ENCODE results near the gene FAF2. TPM values are rescaled to one million over a fixed set of nuclear protein-coding genes. Genes with fewer than 3 reads are reported as not detected.
"Not testable (repeated sequence)": the region's sequence is repeated elsewhere in the genome, so short reads cannot be mapped to it uniquely, and the experiment has no call there.

The FAF2 gene
- total RNA-seq, 2 donors from 2014 or later = 15.3 to 23.3 TPM

GRCh38 chr5:176548967-176549444, 100.8 kb downstream of the FAF2 start, which contains the start of gene CDHR2:
Gene CDHR2 (plus strand): TSS chr5:176549342. CDS start chr5:176565353, 16,011 bp downstream.
- ATAC-seq = no peak
- no peak for DNase-seq
- intact Hi-C loops (cut with DNase I) = no loop called here

GRCh38 chr5:176549871-176550270, 101.7 kb downstream of the FAF2 start:
- ATAC-seq (no peak), DNase-seq (no peak)
- intact Hi-C loops (cut with DNase I) = no loop called here

GRCh38 chr5:176550275-176550831, 102.2 kb downstream of the FAF2 start:
- DNase-seq (no peak), ATAC-seq (no peak)
- intact Hi-C loops (cut with DNase I) = no loop called here

- ATAC-seq; intact Hi-C loops (cut with DNase I); DNase-seq: not testable (repeated sequence)
These were observed 102.8 kb downstream of the FAF2 start for GRCh38 chr5:176550937-176551336.

- no peak for DNase-seq
- intact Hi-C loops (cut with DNase I) = no loop called here
These were observed 104.2 kb downstream of the FAF2 start for GRCh38 chr5:176552332-176552869.

GRCh38 chr5:176553260-176554085, 105.3 kb downstream of the FAF2 start:
- ATAC-seq = peak in 1 of 2 donors; percentile 19
- no peak for DNase-seq
- intact Hi-C loops (cut with DNase I) = no loop called here

More at GRCh38 chr5:176552332-176552869, 104.2 kb downstream of the FAF2 start:
- ATAC-seq = no peak

GRCh38 chr5:176557846-176558245, 109.7 kb downstream of the FAF2 start:
- no peak for DNase-seq
- ATAC-seq = no peak
- intact Hi-C loops (cut with DNase I) = no loop called here

Other genes with a start within 250 kb of the FAF2 start
- gene SIMC1, start 210.0 kb upstream of the FAF2 start, total RNA-seq = 1 to 10 TPM; 6.8 to 8.0 TPM
- 10 to 100 TPM; 79.6 to 86.0 TPM for gene KIAA1191, start 86.6 kb upstream of the FAF2 start, total RNA-seq
- gene ARL10, start 82.9 kb upstream of the FAF2 start, total RNA-seq = 1 to 10 TPM; 8.0 to 8.2 TPM
- gene NOP16, start 59.8 kb upstream of the FAF2 start, total RNA-seq = 10 to 100 TPM; 15.6 to 30.2 TPM
- gene HIGD2A, start 59.6 kb upstream of the FAF2 start, total RNA-seq = 100 to 1,000 TPM; 159 to 166 TPM
- 100 to 1,000 TPM; 173 to 199 TPM for gene CLTB, start 31.8 kb upstream of the FAF2 start, total RNA-seq
- 10 to 100 TPM; 24.5 to 26.6 TPM for gene RNF44, start 89.0 kb downstream of the FAF2 start, total RNA-seq
- gene CDHR2, start 101.0 kb downstream of the FAF2 start, total RNA-seq = under 1 TPM; 0.29 TPM
- gene GPRIN1, start 161.8 kb downstream of the FAF2 start, total RNA-seq = under 1 TPM; 0.81 to 0.97 TPM
- gene SNCB, start 182.1 kb downstream of the FAF2 start, total RNA-seq = 1 to 10 TPM in 1 of 2 donors, under 1 TPM in 1; 0.74 to 1.3 TPM
- not detected for gene EIF4E1B, start 182.3 kb downstream of the FAF2 start, total RNA-seq
- 10 to 100 TPM; 21.2 to 25.6 TPM for gene TSPAN17, start 199.1 kb downstream of the FAF2 start, total RNA-seq

Data from left cardiac atrium (tissue), 4 donors.